A549 treated with GW870086 at 1 μM for 4 hours (cell line): Measurements from ENCODE around the gene FAM76A. TPM values are rescaled to one million over a fixed set of nuclear protein-coding genes. Genes with fewer than 3 reads are reported as not detected.

ENCODE experiments used
- total RNA-seq: library from RNA; stranded (reverse); fragments of 200-300 nt; extraction: Qiagen RNA extraction; gene quantifications from 5 replicates; pipeline ENCODE4 v1.2.3, GENCODE V29; 2022; ENCODE audit warnings: low read depth

FAM76A gene
- 4.0 to 6.3 TPM (median 5.7 TPM) in 5 replicates for total RNA-seq

DNA sequence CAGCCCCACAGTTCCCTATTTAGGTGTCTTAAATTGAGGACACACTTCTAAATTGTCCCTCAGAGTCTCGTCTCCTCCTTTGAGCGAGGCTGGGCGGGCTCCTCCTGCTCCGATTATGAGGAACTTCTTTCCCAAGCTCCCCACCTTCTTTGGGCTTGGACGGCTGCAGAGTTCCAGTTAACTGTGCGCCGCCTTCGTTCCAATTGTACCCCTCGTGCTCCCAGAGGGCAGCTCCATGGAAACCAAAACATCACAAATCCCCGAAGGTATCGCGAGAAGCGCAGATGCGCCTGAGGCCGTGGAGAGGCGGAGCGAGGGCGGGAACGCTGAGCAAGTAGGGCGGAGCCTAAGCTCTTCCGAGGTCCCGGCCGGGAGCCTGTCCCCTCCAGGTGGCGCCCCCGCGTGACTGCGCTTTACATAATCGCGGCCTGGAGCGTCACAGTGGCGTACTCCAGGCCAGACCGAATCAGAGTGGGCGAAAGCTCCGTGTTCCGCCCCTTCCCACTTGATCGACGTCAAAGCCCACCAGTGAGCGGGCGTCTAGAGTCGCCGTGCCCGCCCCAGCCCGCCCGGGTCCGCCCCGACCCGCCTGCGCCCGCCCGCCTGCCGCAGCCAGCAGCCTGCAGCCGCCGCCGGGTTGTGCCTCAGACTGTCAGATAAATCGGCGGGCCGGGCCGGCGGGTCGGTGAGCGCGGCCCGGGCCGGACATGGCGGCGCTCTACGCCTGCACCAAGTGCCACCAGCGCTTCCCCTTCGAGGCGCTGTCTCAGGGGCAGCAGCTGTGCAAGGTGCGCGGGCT, at the start of gene FAM76A:
FAM76A (plus strand) TSS at position 588 of the 799 bp plus-strand sequence; CDS start at position 708, 120 bp downstream.

DNA sequence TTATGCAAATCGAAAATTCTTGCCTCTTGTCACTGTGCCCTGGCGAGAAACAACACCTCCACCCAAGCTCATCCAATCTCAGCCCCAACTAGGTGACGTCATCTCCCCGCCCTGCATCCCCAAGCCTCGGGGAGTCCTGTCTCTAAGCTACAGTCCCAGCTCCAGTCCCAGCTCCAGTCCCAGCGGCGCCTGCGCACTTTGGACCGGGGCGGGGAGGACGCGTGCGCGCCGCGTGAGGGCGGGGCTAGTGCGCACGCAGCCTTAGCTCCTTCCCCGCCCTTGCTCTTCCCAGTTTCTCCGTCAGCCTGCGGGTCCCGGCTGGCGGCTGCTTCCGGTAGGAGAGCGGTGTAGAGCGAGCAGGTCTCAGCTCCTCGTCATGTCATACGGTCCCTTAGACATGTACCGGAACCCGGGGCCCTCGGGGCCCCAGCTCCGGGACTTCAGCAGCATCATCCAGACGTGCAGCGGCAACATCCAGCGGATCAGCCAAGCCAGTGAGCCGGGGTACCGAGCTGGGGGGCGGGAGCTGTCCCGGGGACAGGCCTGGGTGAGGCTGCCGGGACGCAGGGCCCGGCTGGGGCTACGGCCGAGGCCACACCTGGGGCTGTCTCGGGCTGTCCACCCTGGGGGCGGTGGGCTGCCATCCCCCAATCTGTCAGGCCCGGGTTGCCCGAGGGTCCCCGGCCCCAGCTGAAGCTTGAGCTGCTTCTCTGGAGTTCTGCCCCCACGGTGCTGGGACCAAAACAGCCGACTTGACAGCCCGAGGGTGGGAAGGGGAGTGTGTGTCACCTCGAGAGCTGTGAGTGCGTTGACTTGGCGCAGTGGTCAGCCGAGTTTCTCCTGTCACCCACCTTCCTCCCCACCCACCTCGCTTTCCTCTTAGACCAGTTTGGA, 47.4 kb downstream of the FAM76A start, which contains the start of gene STX12:
STX12 (plus strand) TSS at position 288 of the 894 bp plus-strand sequence; CDS start at position 377, 89 bp downstream.

Other genes starting within 250 kb of the FAM76A start
- 47.3 to 60.7 TPM (median 59.2 TPM) in 5 replicates for gene WASF2, start 235.8 kb upstream of the FAM76A start, total RNA-seq
- 22.4 to 30.6 TPM (median 27.6 TPM) in 5 replicates for gene AHDC1, start 121.8 kb upstream of the FAM76A start, total RNA-seq
- gene FGR, start 90.8 kb upstream of the FAM76A start, total RNA-seq, result 0.05 TPM in 1 of 5 replicates, not detected in the others
- gene IFI6, start 53.8 kb upstream of the FAM76A start, total RNA-seq, result 9.7 to 13.1 TPM (median 12.6 TPM) in 5 replicates
- gene STX12, start 47.3 kb downstream of the FAM76A start, total RNA-seq, result 7.8 to 10.2 TPM (median 10.0 TPM) in 5 replicates
- gene PPP1R8, start 104.8 kb downstream of the FAM76A start, total RNA-seq, result 33.9 to 38.0 TPM (median 36.4 TPM) in 5 replicates
- gene THEMIS2, start 146.6 kb downstream of the FAM76A start, total RNA-seq, result 0.70 to 1.4 TPM (median 1.3 TPM) in 5 replicates
- gene RPA2, start 188.6 kb downstream of the FAM76A start, total RNA-seq, result 33.9 to 40.0 TPM (median 38.2 TPM) in 5 replicates
- 1.3 to 2.3 TPM (median 1.5 TPM) in 5 replicates for gene SMPDL3B, start 209.0 kb downstream of the FAM76A start, total RNA-seq
- gene XKR8, start 234.0 kb downstream of the FAM76A start, total RNA-seq, result 4.4 to 6.1 TPM (median 5.5 TPM) in 5 replicates